ENCODE measurements around the gene IGFBP5. TPM values are rescaled to one million over a fixed set of nuclear protein-coding genes. Genes with fewer than 3 reads are reported as not detected.

IGFBP5 gene
- total and polyA plus RNA-seq, 2 experiments from 2014 or later = 113 to 232 TPM

GRCh38 chr2:216643986-216644659 lies 51.2 kb downstream of the IGFBP5 start:
- H3K4me2 ChIP-seq = no peak overlapping the region
- H3K4me3 ChIP-seq = no peak overlapping the region
- H4K20me1 ChIP-seq (ENCODE audit: insufficient read depth, poor library complexity, severe bottlenecking) = no peaks in the 10 kb centered on the region
- peak overlapping the region; percentile 68 for H3K27ac ChIP-seq
- H3K9me2 ChIP-seq (replicated peaks; ENCODE audit: insufficient read depth) = no peaks in the 10 kb centered on the region
- H2AFZ ChIP-seq = no peak overlapping the region
- 56% methylated on average over 5 of the region's 5 CpGs for WGBS (ENCODE audit: low lambda C conversion rate, missing lambda C conversion rate)
- H3K36me3 ChIP-seq (replicated peaks; ENCODE audit: insufficient read depth, low read depth) = no peaks in the 10 kb centered on the region
- DNase-seq (ENCODE audit: low spot score) = no peak
- peaks cover 34% of the 10 kb centered on the region for H3K79me2 ChIP-seq
- no peaks in the 10 kb centered on the region for H3K27me3 ChIP-seq
- H3K9me3 ChIP-seq (ENCODE audit: low read depth) = no peaks in the 10 kb centered on the region
- peaks cover 18% of the 10 kb centered on the region for H3K4me1 ChIP-seq (ENCODE audit: insufficient read depth)
- TF ChIP-seq EZH2 (IDR thresholded peaks at IDR 0.05; ENCODE audit: borderline replicate concordance) (no peak), CTCF (IDR thresholded peaks at IDR 0.05; ENCODE audit: poor library complexity) (no peak)

GRCh38 chr2:216637472-216637871 lies 57.9 kb downstream of the IGFBP5 start:
- 79% methylated on average over 3 of the region's 3 CpGs for WGBS (ENCODE audit: low lambda C conversion rate, missing lambda C conversion rate)
- H2AFZ ChIP-seq = no peak overlapping the region

GRCh38 chr2:216636551-216637450 lies 58.5 kb downstream of the IGFBP5 start:
- no peaks in the 10 kb centered on the region for H3K9me2 ChIP-seq (replicated peaks; ENCODE audit: insufficient read depth)
- H3K27me3 ChIP-seq = peaks cover 20% of the 10 kb centered on the region
- H2AFZ ChIP-seq = no peak overlapping the region
- peaks cover 54% of the 10 kb centered on the region for H3K79me2 ChIP-seq
- no peaks in the 10 kb centered on the region for H4K20me1 ChIP-seq (ENCODE audit: insufficient read depth, poor library complexity, severe bottlenecking)
- H3K4me1 ChIP-seq (ENCODE audit: insufficient read depth) = peaks cover 31% of the 10 kb centered on the region
- peak overlapping the region; percentile 93 for H3K4me2 ChIP-seq
- H3K9me3 ChIP-seq (ENCODE audit: low read depth) = no peaks in the 10 kb centered on the region
- no peaks in the 10 kb centered on the region for H3K36me3 ChIP-seq (replicated peaks; ENCODE audit: insufficient read depth, low read depth)
- no peak overlapping the region for H3K4me3 ChIP-seq
- DNase-seq (ENCODE audit: low spot score) = peak; percentile 86
- no peak for TF ChIP-seq CTCF (IDR thresholded peaks at IDR 0.05; ENCODE audit: poor library complexity)
- no peak for TF ChIP-seq EZH2 (IDR thresholded peaks at IDR 0.05; ENCODE audit: borderline replicate concordance)
- no peak for TF ChIP-seq EZH2phosphoT487 (IDR thresholded peaks at IDR 0.05; ENCODE audit: low read depth, severe bottlenecking, unreplicated experiment)
- peak overlapping the region; percentile 89 for H3K27ac ChIP-seq
- WGBS (ENCODE audit: low lambda C conversion rate, missing lambda C conversion rate) = 21% methylated on average over 25 of the region's 29 CpGs

More at GRCh38 chr2:216637472-216637871, 57.9 kb downstream of the IGFBP5 start:
- peak overlapping the region; percentile 93 for H3K4me2 ChIP-seq
- no peak for DNase-seq (ENCODE audit: low spot score)
- H3K9me2 ChIP-seq (replicated peaks; ENCODE audit: insufficient read depth) = no peaks in the 10 kb centered on the region
- no peaks in the 10 kb centered on the region for H3K9me3 ChIP-seq (ENCODE audit: low read depth)
- peaks cover 54% of the 10 kb centered on the region for H3K79me2 ChIP-seq
- TF ChIP-seq EZH2phosphoT487 (IDR thresholded peaks at IDR 0.05; ENCODE audit: low read depth, severe bottlenecking, unreplicated experiment) (no peak), CTCF (IDR thresholded peaks at IDR 0.05; ENCODE audit: poor library complexity) (no peak), EZH2 (IDR thresholded peaks at IDR 0.05; ENCODE audit: borderline replicate concordance) (no peak)
- H3K4me3 ChIP-seq = no peak overlapping the region
- H3K27ac ChIP-seq = peak overlapping the region; percentile 85
- no peaks in the 10 kb centered on the region for H4K20me1 ChIP-seq (ENCODE audit: insufficient read depth, poor library complexity, severe bottlenecking)
- H3K36me3 ChIP-seq (replicated peaks; ENCODE audit: insufficient read depth, low read depth) = no peaks in the 10 kb centered on the region
- peaks cover 31% of the 10 kb centered on the region for H3K4me1 ChIP-seq (ENCODE audit: insufficient read depth)
- H3K27me3 ChIP-seq = peaks cover 20% of the 10 kb centered on the region
